GM12873 (cell line): ENCODE measurements around the gene GPER1.

Experiments
- TF ChIP-seq, protein P1 (sequence below): IDR thresholded peaks from 2 replicates; pipeline ENCODE4 v1.5.1; 2012; ENCODE audit warnings: low read depth, mild to moderate bottlenecking, moderate library complexity, low read length, control low read depth; ENCODE audit not compliant: insufficient read depth; ENCODE audit errors: missing control alignments

GPER1 gene

DNA sequence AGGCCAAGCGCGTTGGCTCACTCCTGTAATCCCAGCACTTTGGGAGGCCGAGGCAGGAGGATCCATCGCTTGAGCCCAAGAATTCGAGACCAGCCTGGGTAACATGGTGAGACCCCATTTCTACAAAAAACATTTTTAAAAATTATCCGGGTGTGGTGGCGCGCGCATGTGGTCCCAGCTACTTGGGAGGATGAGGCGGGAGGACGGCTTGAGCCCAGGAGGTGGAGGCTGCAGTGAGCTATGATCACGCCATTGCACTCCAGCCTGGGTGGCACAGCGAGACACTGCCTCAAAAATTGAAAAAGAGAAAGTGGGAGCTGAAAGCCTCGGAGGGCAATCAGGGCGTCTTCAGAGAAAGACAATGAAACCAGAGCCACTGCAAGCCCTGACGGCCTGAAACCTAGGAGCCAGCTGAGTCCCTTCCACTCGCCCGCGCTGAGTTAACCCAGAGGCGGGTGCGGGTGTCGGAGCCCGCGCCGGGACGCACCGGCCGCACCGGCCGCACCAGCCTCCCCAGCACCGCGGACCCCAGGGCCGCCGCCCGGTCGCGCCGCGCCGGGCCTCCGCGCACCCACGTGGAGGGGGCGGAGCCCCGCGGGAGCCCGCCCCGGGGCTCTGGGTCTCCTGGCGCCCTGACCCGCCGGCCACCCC lies 49.7 kb downstream of the GPER1 start:
- TF ChIP-seq, protein P1, sequence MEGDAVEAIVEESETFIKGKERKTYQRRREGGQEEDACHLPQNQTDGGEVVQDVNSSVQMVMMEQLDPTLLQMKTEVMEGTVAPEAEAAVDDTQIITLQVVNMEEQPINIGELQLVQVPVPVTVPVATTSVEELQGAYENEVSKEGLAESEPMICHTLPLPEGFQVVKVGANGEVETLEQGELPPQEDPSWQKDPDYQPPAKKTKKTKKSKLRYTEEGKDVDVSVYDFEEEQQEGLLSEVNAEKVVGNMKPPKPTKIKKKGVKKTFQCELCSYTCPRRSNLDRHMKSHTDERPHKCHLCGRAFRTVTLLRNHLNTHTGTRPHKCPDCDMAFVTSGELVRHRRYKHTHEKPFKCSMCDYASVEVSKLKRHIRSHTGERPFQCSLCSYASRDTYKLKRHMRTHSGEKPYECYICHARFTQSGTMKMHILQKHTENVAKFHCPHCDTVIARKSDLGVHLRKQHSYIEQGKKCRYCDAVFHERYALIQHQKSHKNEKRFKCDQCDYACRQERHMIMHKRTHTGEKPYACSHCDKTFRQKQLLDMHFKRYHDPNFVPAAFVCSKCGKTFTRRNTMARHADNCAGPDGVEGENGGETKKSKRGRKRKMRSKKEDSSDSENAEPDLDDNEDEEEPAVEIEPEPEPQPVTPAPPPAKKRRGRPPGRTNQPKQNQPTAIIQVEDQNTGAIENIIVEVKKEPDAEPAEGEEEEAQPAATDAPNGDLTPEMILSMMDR, result no peak

DNA sequence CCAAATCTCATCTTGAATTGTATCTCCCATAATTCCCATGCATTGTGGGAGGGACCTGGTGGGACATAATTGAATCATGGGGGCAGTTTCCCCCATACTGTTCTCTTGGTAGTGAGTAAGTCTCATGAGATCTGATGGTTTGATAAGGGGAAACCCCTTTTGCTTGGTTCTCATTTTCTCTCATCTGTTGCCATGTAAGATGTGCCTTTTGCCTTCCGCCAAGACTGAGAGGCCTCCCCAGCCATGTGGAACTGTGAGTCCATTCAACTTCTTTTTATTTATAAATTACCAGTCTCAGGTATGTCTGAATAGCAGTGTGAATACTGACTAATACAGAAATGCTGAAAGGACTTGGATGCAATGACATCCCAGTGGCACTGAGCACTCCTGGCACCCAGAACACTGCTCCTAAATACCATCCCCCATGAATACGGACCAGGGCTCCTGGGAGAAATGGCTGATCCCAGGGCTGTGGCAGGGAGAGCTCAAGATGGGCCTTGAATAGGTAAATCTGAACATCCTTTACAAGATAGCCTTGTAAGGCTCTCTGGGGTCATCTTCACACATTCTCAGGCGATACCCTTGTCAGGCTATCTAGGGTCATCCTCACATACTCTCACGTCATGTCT lies 52.7 kb downstream of the GPER1 start:
- TF ChIP-seq, protein P1, result no peak

DNA sequence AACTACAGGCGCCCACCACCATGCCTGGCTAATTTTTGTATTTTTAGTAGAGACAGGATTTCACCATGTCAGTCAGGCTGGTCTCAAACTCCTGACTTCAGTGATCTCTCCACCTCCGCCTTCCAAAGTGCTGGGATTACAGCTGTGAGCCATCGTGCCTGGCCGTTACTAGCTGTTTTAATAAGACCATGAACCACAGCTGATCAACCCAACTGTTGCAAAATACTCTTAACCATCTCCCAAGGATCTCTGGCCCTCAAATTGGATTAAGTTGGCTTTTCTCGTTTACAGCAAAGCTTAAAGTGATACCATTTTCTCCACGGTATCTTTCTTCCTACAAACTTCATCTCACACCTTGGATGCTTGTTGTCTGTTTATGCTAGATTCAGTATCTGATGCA lies 53.7 kb downstream of the GPER1 start:
- TF ChIP-seq, protein P1, result no peak

DNA sequence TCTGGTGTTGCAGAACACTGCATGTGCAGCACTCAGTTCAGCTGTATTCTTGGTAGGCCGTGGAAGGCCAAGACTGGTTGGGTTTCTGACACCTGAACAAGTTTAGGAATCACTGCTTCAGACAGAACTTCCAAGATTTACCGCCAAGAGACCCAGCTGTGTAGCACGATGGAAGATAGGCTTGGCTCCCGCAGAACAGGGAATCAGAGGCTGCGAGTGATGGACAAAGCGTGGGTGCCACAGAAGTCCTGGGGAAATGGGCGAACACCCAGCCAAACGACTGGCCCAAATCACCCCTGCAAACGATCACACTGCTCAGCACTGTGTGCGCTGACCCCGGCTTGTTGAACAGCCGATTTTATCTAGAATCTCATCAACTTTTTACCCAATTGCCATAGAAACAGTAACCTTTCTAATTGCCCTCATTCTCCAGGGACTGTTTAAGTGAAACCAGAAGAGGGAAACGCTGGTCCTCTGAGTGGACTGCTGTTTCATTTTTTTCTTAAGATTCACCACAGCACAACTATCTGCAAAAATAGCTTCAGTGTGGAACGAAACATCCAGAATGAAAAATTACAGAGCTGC lies 54.2 kb downstream of the GPER1 start:
- TF ChIP-seq, protein P1, result no peak
